ENCODE data around the gene GATA2.
A peak's percentile ranks its signal among the peaks of the same experiment; 100 is the strongest.

Gene GATA2

DNA sequence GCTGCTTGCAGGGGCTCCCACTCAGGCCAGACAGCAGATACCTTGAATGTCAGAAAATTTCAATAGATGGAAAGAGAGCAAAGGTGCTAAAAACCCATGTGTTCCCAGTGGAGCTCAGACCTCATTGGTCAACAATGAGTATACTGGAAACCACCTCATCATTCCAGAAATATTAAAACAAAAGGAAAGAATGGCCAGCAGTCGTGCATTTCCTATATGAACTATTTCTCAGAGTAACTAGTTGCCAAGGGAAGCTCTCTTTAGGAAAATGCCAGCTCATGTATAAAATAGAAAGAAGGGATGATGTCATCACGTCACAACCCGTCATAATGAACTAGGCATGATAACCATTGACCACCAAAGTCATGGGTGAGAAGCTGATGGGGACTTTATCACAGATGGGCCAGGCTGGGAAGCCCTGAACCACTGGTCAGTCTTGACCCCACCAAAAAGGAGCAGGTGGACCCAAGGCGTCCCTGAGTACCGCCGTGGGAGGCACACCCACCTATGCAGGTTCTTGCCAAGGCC, 43.8 kb downstream of the GATA2 start:
- DNase-seq, result peak in 1 of 3 donors; percentile 32
- Histone ChIP-seq H3K27ac (ENCODE audit: insufficient read depth in 1 of 2, low read depth in 1 of 2, low read length in 2 of 2, poor library complexity in 1 of 2, severe bottlenecking in 2 of 2) (no peak overlapping the region), H3K4me1 (ENCODE audit: control extremely low read depth in 1 of 4, control insufficient read depth in 4 of 4, insufficient read depth in 4 of 4, low read length in 3 of 4) (peaks cover 0 to 22% (median 16%) of the 10 kb centered on the region in 4 experiments), H3K27me3 (replicated peaks in 2 of 5; ENCODE audit: control insufficient read depth in 4 of 5, insufficient read depth in 5 of 5, low read length in 4 of 5) (peaks cover 0 to 12% (median 3%) of the 10 kb centered on the region in 5 experiments), H3K4me3 (ENCODE audit: control insufficient read depth in 1 of 7, extremely low read depth in 1 of 7, insufficient read depth in 4 of 7, low read depth in 2 of 7, low read length in 6 of 7) (no peak overlapping the region), H3K9me3 (ENCODE audit: control extremely low read depth in 1 of 5, control insufficient read depth in 4 of 5, insufficient read depth in 2 of 5, low read depth in 1 of 5, low read length in 4 of 5) (no peaks in the 10 kb centered on the region), H3K36me3 (ENCODE audit: control insufficient read depth in 4 of 4, insufficient read depth in 4 of 4, low read length in 3 of 4) (no peaks in the 10 kb centered on the region)
- 93% methylated on average over 6 of the region's 6 CpGs for WGBS (ENCODE audit: insufficient coverage)
- POLR2A ChIA-PET, result interaction anchor here (1.6 kb wide), 1 partner anchor 33 kb away, joined by 3 read pairs; no protein-coding TSS in a partner anchor
- CTCF ChIA-PET, result interaction anchor here (1.2 to 2.1 kb wide), 3 partner anchors 11 to 23 kb away, joined by 5 to 6 read pairs (median 5); no protein-coding TSS in a partner anchor

DNA sequence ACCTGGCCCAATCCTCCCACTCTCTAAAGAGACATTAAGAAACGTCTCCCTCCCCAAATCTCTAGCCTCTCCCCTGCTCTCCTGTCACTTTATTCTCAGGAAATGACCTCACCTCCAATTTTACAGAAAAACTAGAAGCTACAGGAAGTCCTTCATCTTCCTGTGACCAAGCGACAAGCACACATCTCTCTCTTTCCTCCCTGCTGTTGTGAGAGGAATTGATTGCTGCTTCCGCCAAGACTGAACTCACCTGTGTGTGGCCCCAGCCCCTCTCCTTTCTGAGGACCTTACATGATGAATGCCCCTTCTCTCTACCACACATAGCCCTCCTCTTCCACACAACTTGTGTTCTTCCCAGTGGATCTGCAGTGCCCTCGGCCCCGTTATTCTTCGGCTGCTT, 44.5 kb downstream of the GATA2 start:
- Histone ChIP-seq H3K4me1 (ENCODE audit: control extremely low read depth in 1 of 4, control insufficient read depth in 4 of 4, insufficient read depth in 4 of 4, low read length in 3 of 4) (peaks cover 0 to 15% (median 14%) of the 10 kb centered on the region in 4 experiments), H3K27ac (ENCODE audit: insufficient read depth in 1 of 2, low read depth in 1 of 2, low read length in 2 of 2, poor library complexity in 1 of 2, severe bottlenecking in 2 of 2) (no peak overlapping the region), H3K9me3 (ENCODE audit: control extremely low read depth in 1 of 5, control insufficient read depth in 4 of 5, insufficient read depth in 2 of 5, low read depth in 1 of 5, low read length in 4 of 5) (no peaks in the 10 kb centered on the region), H3K27me3 (replicated peaks in 2 of 5; ENCODE audit: control insufficient read depth in 4 of 5, insufficient read depth in 5 of 5, low read length in 4 of 5) (peaks cover 0 to 15% (median 3%) of the 10 kb centered on the region in 5 experiments), H3K4me3 (ENCODE audit: control insufficient read depth in 1 of 7, extremely low read depth in 1 of 7, insufficient read depth in 4 of 7, low read depth in 2 of 7, low read length in 6 of 7) (no peak overlapping the region), H3K36me3 (ENCODE audit: control insufficient read depth in 4 of 4, insufficient read depth in 4 of 4, low read length in 3 of 4) (no peaks in the 10 kb centered on the region)
- ChIA-PET CTCF (interaction anchor here (1.5 to 2.1 kb wide), 2 partner anchors 13 to 22 kb away, joined by 5 to 6 read pairs; no protein-coding TSS in a partner anchor), POLR2A (interaction anchor here (1.6 kb wide), 1 partner anchor 34 kb away, joined by 3 read pairs; no protein-coding TSS in a partner anchor)
- DNase-seq, result peak in 2 of 3 donors; percentile 45 to 55
- 50% methylated on average over 6 of the region's 6 CpGs for WGBS (ENCODE audit: insufficient coverage)

DNA sequence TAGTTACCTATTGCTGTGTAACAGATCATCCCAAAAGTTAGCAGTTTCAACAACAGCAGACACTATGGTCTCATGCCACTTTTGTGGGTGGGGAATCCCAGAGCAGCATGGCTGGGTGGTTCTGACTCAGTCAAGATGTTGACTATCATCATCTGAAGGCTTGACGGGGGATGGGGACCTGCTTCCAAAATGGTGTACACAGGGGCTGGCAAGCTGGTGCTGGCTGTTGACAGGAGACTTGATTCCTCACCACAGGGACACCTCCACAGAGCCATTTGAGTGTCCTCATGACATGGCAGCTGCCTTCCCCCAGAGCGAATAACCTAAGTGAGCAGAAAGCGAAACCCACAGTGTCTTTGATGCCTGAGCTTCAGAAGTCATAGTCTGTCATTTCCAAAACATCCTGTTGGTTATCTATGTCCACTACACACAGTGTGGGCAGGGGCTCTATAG, 45.4 kb downstream of the GATA2 start:
- CTCF ChIA-PET, result interaction anchor here (0.9 to 2.1 kb wide), 2 partner anchors 13 to 16 kb away, joined by 3 to 6 read pairs; no protein-coding TSS in a partner anchor
- H3K4me3 ChIP-seq (ENCODE audit: control insufficient read depth in 1 of 7, extremely low read depth in 1 of 7, insufficient read depth in 4 of 7, low read depth in 2 of 7, low read length in 6 of 7), result no peak overlapping the region
- no peak overlapping the region for H3K27ac ChIP-seq (ENCODE audit: insufficient read depth in 1 of 2, low read depth in 1 of 2, low read length in 2 of 2, poor library complexity in 1 of 2, severe bottlenecking in 2 of 2)
- DNase-seq, result peak in 1 of 3 donors; percentile 36
- H3K4me1 ChIP-seq (ENCODE audit: control extremely low read depth in 1 of 4, control insufficient read depth in 4 of 4, insufficient read depth in 4 of 4, low read length in 3 of 4), result peaks cover 0 to 9% (median 6%) of the 10 kb centered on the region in 4 experiments
- POLR2A ChIA-PET, result no interaction called here
- H3K27me3 ChIP-seq (replicated peaks in 2 of 5; ENCODE audit: control insufficient read depth in 4 of 5, insufficient read depth in 5 of 5, low read length in 4 of 5), result peaks cover 0 to 15% (median 3%) of the 10 kb centered on the region in 5 experiments
- 100% methylated on average over 2 of the region's 3 CpGs for WGBS (ENCODE audit: insufficient coverage)
- no peaks in the 10 kb centered on the region for H3K9me3 ChIP-seq (ENCODE audit: control extremely low read depth in 1 of 5, control insufficient read depth in 4 of 5, insufficient read depth in 2 of 5, low read depth in 1 of 5, low read length in 4 of 5)
- H3K36me3 ChIP-seq (ENCODE audit: control insufficient read depth in 4 of 4, insufficient read depth in 4 of 4, low read length in 3 of 4), result no peaks in the 10 kb centered on the region

DNA sequence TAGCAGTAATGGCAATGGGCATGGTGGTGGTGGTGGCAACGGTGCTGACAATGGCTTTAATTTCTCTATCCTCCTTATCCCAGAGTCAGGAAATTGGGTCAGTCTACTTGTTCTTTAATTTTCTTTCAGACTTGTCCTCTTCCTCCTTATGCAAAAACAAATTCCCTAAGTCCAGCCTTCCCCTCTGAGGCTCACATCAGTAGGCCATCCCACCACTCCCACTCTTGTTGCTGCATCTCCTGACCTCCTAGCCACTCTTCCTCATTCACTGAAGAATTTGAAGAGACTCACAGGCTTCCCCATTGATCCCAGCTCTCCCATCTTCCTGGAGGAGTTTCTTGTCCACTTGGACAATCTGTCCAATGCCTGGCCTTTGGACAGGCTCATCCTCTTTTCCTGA, 46.2 kb downstream of the GATA2 start:
- no CpG with 5 or more reads among the region's 1 CpG for WGBS (ENCODE audit: insufficient coverage)
- CTCF ChIA-PET, result interaction anchor here (1.2 to 1.3 kb wide), 2 partner anchors 8 to 12 kb away, joined by 4 read pairs; no protein-coding TSS in a partner anchor
- DNase-seq, result no peak

DNA sequence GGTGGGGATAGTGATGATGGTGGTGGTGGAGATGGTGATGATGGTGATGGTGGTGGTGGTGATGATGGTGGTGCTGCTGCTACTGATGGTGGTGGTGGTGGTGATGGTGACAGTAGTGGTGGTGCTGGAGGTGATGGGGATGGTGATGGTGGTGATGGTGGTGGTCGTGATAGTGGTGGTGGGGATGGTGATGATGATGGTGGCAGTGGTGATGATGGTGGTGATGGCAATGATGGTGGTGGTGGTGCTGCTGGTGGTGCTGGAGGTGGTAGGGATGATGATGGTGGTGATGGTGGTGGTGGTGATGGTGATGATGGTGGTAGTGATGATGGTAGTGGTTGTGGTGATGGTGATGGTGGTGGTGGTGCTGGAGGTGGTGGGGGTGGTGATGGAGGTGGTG, 47.6 kb downstream of the GATA2 start:
- CTCF ChIA-PET, result no interaction called here
- POLR2A ChIA-PET, result no interaction called here
- peaks cover 0 to 11% (median 0%) of the 10 kb centered on the region in 5 experiments for H3K27me3 ChIP-seq (replicated peaks in 2 of 5; ENCODE audit: control insufficient read depth in 4 of 5, insufficient read depth in 5 of 5, low read length in 4 of 5)
- no CpG with 5 or more reads among the region's 1 CpG for WGBS (ENCODE audit: insufficient coverage)
- no peaks in the 10 kb centered on the region for H3K9me3 ChIP-seq (ENCODE audit: control extremely low read depth in 1 of 5, control insufficient read depth in 4 of 5, insufficient read depth in 2 of 5, low read depth in 1 of 5, low read length in 4 of 5)
- H3K36me3 ChIP-seq (ENCODE audit: control insufficient read depth in 4 of 4, insufficient read depth in 4 of 4, low read length in 3 of 4), result no peaks in the 10 kb centered on the region
- H3K27ac ChIP-seq (ENCODE audit: insufficient read depth in 1 of 2, low read depth in 1 of 2, low read length in 2 of 2, poor library complexity in 1 of 2, severe bottlenecking in 2 of 2), result no peak overlapping the region
- peaks cover 0 to 9% (median 5%) of the 10 kb centered on the region in 4 experiments for H3K4me1 ChIP-seq (ENCODE audit: control extremely low read depth in 1 of 4, control insufficient read depth in 4 of 4, insufficient read depth in 4 of 4, low read length in 3 of 4)
- H3K4me3 ChIP-seq (ENCODE audit: control insufficient read depth in 1 of 7, extremely low read depth in 1 of 7, insufficient read depth in 4 of 7, low read depth in 2 of 7, low read length in 6 of 7), result no peak overlapping the region
- DNase-seq, result no peak

More for the DNA sequence above, 46.2 kb downstream of the GATA2 start:
- POLR2A ChIA-PET, result no interaction called here
- H3K4me3 ChIP-seq (ENCODE audit: control insufficient read depth in 1 of 7, extremely low read depth in 1 of 7, insufficient read depth in 4 of 7, low read depth in 2 of 7, low read length in 6 of 7), result no peak overlapping the region
- H3K9me3 ChIP-seq (ENCODE audit: control extremely low read depth in 1 of 5, control insufficient read depth in 4 of 5, insufficient read depth in 2 of 5, low read depth in 1 of 5, low read length in 4 of 5), result no peaks in the 10 kb centered on the region
- H3K4me1 ChIP-seq (ENCODE audit: control extremely low read depth in 1 of 4, control insufficient read depth in 4 of 4, insufficient read depth in 4 of 4, low read length in 3 of 4), result peaks cover 0 to 9% (median 5%) of the 10 kb centered on the region in 4 experiments
- no peaks in the 10 kb centered on the region for H3K36me3 ChIP-seq (ENCODE audit: control insufficient read depth in 4 of 4, insufficient read depth in 4 of 4, low read length in 3 of 4)
- peaks cover 0 to 10% (median 3%) of the 10 kb centered on the region in 5 experiments for H3K27me3 ChIP-seq (replicated peaks in 2 of 5; ENCODE audit: control insufficient read depth in 4 of 5, insufficient read depth in 5 of 5, low read length in 4 of 5)
- H3K27ac ChIP-seq (ENCODE audit: insufficient read depth in 1 of 2, low read depth in 1 of 2, low read length in 2 of 2, poor library complexity in 1 of 2, severe bottlenecking in 2 of 2), result no peak overlapping the region

DNA sequence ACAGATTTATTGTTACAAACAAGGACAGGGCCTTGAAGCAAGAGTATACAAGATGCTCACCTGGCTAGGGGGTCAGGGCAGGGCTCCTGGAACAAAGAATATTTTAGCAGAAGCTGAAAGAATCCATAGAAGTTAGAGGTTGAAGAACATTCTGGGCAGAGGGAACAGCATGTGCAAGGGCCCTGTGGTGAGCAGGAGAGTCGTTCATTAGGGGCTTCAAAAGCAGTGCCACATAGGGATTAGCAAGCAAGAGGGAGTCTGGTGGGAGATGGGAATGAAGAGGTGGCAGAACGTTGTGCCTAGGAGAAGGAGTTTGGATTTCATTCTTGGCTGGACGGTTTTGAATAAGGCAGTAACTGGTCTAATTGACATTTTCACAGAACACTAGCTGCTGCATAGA, 49.2 kb downstream of the GATA2 start:
- no peaks in the 10 kb centered on the region for H3K9me3 ChIP-seq (ENCODE audit: control extremely low read depth in 1 of 5, control insufficient read depth in 4 of 5, insufficient read depth in 2 of 5, low read depth in 1 of 5, low read length in 4 of 5)
- POLR2A ChIA-PET, result interaction anchor here (0.7 kb wide), 1 partner anchor 171 kb away, joined by 3 read pairs; no protein-coding TSS in a partner anchor

DNA sequence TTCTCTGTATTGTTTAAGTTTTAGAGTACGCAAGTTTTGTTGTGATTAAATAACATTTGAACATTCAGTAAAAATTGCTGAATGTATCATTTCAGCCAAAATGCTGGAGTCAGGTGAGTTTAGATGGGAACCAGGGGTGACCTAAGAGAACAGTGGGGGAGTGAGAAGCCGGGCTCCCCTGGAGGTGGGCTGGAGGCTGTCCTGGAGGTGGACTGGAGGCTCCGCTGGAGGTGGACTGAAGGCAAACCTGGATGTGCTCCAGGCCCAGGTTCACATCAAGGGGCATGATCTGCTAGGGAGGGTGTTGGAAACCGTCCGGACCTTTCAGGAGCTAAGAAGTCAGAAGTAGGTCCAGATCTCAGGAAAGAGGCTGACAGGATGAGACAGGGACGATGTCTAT, 50.1 kb downstream of the GATA2 start:
- peaks cover 0 to 12% (median 0%) of the 10 kb centered on the region in 5 experiments for H3K27me3 ChIP-seq (replicated peaks in 2 of 5; ENCODE audit: control insufficient read depth in 4 of 5, insufficient read depth in 5 of 5, low read length in 4 of 5)
- 97% methylated on average over 5 of the region's 6 CpGs for WGBS (ENCODE audit: insufficient coverage)

More for the DNA sequence above, 49.2 kb downstream of the GATA2 start:
- Histone ChIP-seq H3K4me1 (ENCODE audit: control extremely low read depth in 1 of 4, control insufficient read depth in 4 of 4, insufficient read depth in 4 of 4, low read length in 3 of 4) (peaks cover 0 to 8% (median 5%) of the 10 kb centered on the region in 4 experiments), H3K36me3 (ENCODE audit: control insufficient read depth in 4 of 4, insufficient read depth in 4 of 4, low read length in 3 of 4) (no peaks in the 10 kb centered on the region), H3K27me3 (replicated peaks in 2 of 5; ENCODE audit: control insufficient read depth in 4 of 5, insufficient read depth in 5 of 5, low read length in 4 of 5) (peaks cover 0 to 12% (median 0%) of the 10 kb centered on the region in 5 experiments), H3K4me3 (ENCODE audit: control insufficient read depth in 1 of 7, extremely low read depth in 1 of 7, insufficient read depth in 4 of 7, low read depth in 2 of 7, low read length in 6 of 7) (no peak overlapping the region), H3K27ac (ENCODE audit: insufficient read depth in 1 of 2, low read depth in 1 of 2, low read length in 2 of 2, poor library complexity in 1 of 2, severe bottlenecking in 2 of 2) (no peak overlapping the region)
- CTCF ChIA-PET, result no interaction called here
- DNase-seq, result no peak
- 90% methylated on average over 3 of the region's 3 CpGs for WGBS (ENCODE audit: insufficient coverage)

More for the DNA sequence above, 50.1 kb downstream of the GATA2 start:
- ChIA-PET POLR2A (no interaction called here), CTCF (interaction anchor here (1.1 to 1.9 kb wide), 2 partner anchors 10 to 39 kb away, joined by 3 to 5 read pairs; no protein-coding TSS in a partner anchor)
- H3K4me1 ChIP-seq (ENCODE audit: control extremely low read depth in 1 of 4, control insufficient read depth in 4 of 4, insufficient read depth in 4 of 4, low read length in 3 of 4), result peaks cover 0 to 3% (median 0%) of the 10 kb centered on the region in 4 experiments
- DNase-seq, result no peak
- no peak overlapping the region for H3K4me3 ChIP-seq (ENCODE audit: control insufficient read depth in 1 of 7, extremely low read depth in 1 of 7, insufficient read depth in 4 of 7, low read depth in 2 of 7, low read length in 6 of 7)
- H3K9me3 ChIP-seq (ENCODE audit: control extremely low read depth in 1 of 5, control insufficient read depth in 4 of 5, insufficient read depth in 2 of 5, low read depth in 1 of 5, low read length in 4 of 5), result no peaks in the 10 kb centered on the region
- H3K36me3 ChIP-seq (ENCODE audit: control insufficient read depth in 4 of 4, insufficient read depth in 4 of 4, low read length in 3 of 4), result no peaks in the 10 kb centered on the region
- H3K27ac ChIP-seq (ENCODE audit: insufficient read depth in 1 of 2, low read depth in 1 of 2, low read length in 2 of 2, poor library complexity in 1 of 2, severe bottlenecking in 2 of 2), result no peak overlapping the region
